ENCODE data around the gene SGIP1. TPM values are rescaled to one million over a fixed set of nuclear protein-coding genes. Genes with fewer than 3 reads are reported as not detected.

Gene SGIP1
- total and polyA plus RNA-seq, 2 experiments from 2014 or later = 2.4 to 6.1 TPM

- H3K4me1 Mint-ChIP-seq = peaks cover 32% of the 10 kb centered on the region
- no peak overlapping the region for H3K27ac Mint-ChIP-seq
- DNase-seq (ENCODE audit: low spot score) (no peak), ATAC-seq (no peak)
- no peak overlapping the region for H3K4me3 Mint-ChIP-seq
- Histone ChIP-seq H2AFZ (no peak overlapping the region), H3K79me2 (replicated peaks; ENCODE audit: insufficient read depth) (no peaks in the 10 kb centered on the region), H3K27ac (ENCODE audit: low read depth) (no peak overlapping the region), H4K20me1 (replicated peaks; ENCODE audit: insufficient read depth) (no peaks in the 10 kb centered on the region), H3K36me3 (ENCODE audit: insufficient read depth) (no peaks in the 10 kb centered on the region), H3K4me2 (no peak overlapping the region), H3K9me2 (ENCODE audit: insufficient read depth) (no peaks in the 10 kb centered on the region), H3K4me1 (ENCODE audit: insufficient read depth) (peaks cover 21% of the 10 kb centered on the region), H3K27me3 (ENCODE audit: insufficient read depth) (no peaks in the 10 kb centered on the region), H3F3A (replicated peaks; ENCODE audit: low read depth) (no peaks in the 10 kb centered on the region), H3K4me3 (no peak overlapping the region)
- TF ChIP-seq ZNF462 (CRISPR knock-in tag; IDR thresholded peaks at IDR 0.05) (no peak), ETS1 (IDR thresholded peaks at IDR 0.05) (no peak)
- H3K36me3 Mint-ChIP-seq (ENCODE audit: low read depth) = no peaks in the 10 kb centered on the region
- H3K9me3 Mint-ChIP-seq = no peaks in the 10 kb centered on the region
- no peaks in the 10 kb centered on the region for H3K27me3 Mint-ChIP-seq (ENCODE audit: insufficient read depth, low read depth, poor library complexity)
Measured at GRCh38 chr1:66559517-66559916, 25.6 kb downstream of the SGIP1 start.

GRCh38 chr1:66562561-66562960 is 28.6 kb downstream of the SGIP1 start:
- Histone ChIP-seq H3K27ac (ENCODE audit: low read depth) (no peak overlapping the region), H3K4me1 (ENCODE audit: insufficient read depth) (peaks cover 12% of the 10 kb centered on the region), H3K36me3 (ENCODE audit: insufficient read depth) (no peaks in the 10 kb centered on the region), H3K79me2 (replicated peaks; ENCODE audit: insufficient read depth) (no peaks in the 10 kb centered on the region), H3K4me3 (no peak overlapping the region), H3F3A (replicated peaks; ENCODE audit: low read depth) (no peaks in the 10 kb centered on the region), H3K4me2 (0 out of 2 replicates have a peak overlapping the region, but pooled peaks have one; percentile 9), H3K9me2 (ENCODE audit: insufficient read depth) (no peaks in the 10 kb centered on the region), H2AFZ (no peak overlapping the region), H3K27me3 (ENCODE audit: insufficient read depth) (no peaks in the 10 kb centered on the region), H4K20me1 (replicated peaks; ENCODE audit: insufficient read depth) (no peaks in the 10 kb centered on the region)
- no peak for DNase-seq (ENCODE audit: low spot score)
- ATAC-seq = no peak
- H3K27me3 Mint-ChIP-seq (ENCODE audit: insufficient read depth, low read depth, poor library complexity) = no peaks in the 10 kb centered on the region
- H3K4me1 Mint-ChIP-seq = peaks cover 20% of the 10 kb centered on the region
- H3K4me3 Mint-ChIP-seq = no peak overlapping the region
- no peaks in the 10 kb centered on the region for H3K36me3 Mint-ChIP-seq (ENCODE audit: low read depth)
- H3K9me3 Mint-ChIP-seq = no peaks in the 10 kb centered on the region
- H3K27ac Mint-ChIP-seq = 0 out of 2 replicates have a peak overlapping the region, but pooled peaks have one; percentile 15
- TF ChIP-seq ZNF114 (CRISPR knock-in tag; IDR thresholded peaks at IDR 0.05) = no peak
- TF ChIP-seq STAT1 (IDR thresholded peaks at IDR 0.05; ENCODE audit: unreplicated experiment) = no peak
- no peak for TF ChIP-seq JUNB (IDR thresholded peaks at IDR 0.05; ENCODE audit: unreplicated experiment)
- no peak for TF ChIP-seq ETS1 (IDR thresholded peaks at IDR 0.05)

Measured in GM23338 (cell line).